Measurements from ENCODE around the gene RASGRP4.

The RASGRP4 gene

GRCh38 chr19:38383743-38384142, 42.3 kb downstream of the RASGRP4 start:
- TF ChIP-seq ZNF8 (CRISPR knock-in tag; IDR thresholded peaks at IDR 0.05) (no peak), ZC3H10 (CRISPR knock-in tag; IDR thresholded peaks at IDR 0.05) (no peak), CREB5 (CRISPR knock-in tag; IDR thresholded peaks at IDR 0.05; ENCODE audit: low read depth) (no peak), TCF4 (CRISPR knock-in tag; IDR thresholded peaks at IDR 0.05; ENCODE audit: borderline replicate concordance) (no peak), SNAI2 (CRISPR knock-in tag; IDR thresholded peaks at IDR 0.05) (no peak), ZFP3 (CRISPR knock-in tag; IDR thresholded peaks at IDR 0.05) (no peak), BACH2 (CRISPR knock-in tag; IDR thresholded peaks at IDR 0.05; ENCODE audit: borderline replicate concordance) (no peak), ZNF70 (CRISPR knock-in tag; IDR thresholded peaks at IDR 0.05) (no peak), RARB (CRISPR knock-in tag; IDR thresholded peaks at IDR 0.05) (no peak), PPARA (CRISPR knock-in tag; IDR thresholded peaks at IDR 0.05; ENCODE audit: borderline replicate concordance) (no peak), POU6F1 (CRISPR knock-in tag; IDR thresholded peaks at IDR 0.05; ENCODE audit: borderline replicate concordance, low read depth) (no peak), TOX (CRISPR knock-in tag; IDR thresholded peaks at IDR 0.05; ENCODE audit: borderline replicate concordance) (no peak), ZFP30 (CRISPR knock-in tag; IDR thresholded peaks at IDR 0.05) (no peak), PATZ1 (CRISPR knock-in tag; IDR thresholded peaks at IDR 0.05; ENCODE audit: borderline replicate concordance) (no peak), ARNTL (CRISPR knock-in tag; IDR thresholded peaks at IDR 0.05; ENCODE audit: borderline replicate concordance, low read depth) (no peak)
- TF ChIP-seq, protein P1, sequence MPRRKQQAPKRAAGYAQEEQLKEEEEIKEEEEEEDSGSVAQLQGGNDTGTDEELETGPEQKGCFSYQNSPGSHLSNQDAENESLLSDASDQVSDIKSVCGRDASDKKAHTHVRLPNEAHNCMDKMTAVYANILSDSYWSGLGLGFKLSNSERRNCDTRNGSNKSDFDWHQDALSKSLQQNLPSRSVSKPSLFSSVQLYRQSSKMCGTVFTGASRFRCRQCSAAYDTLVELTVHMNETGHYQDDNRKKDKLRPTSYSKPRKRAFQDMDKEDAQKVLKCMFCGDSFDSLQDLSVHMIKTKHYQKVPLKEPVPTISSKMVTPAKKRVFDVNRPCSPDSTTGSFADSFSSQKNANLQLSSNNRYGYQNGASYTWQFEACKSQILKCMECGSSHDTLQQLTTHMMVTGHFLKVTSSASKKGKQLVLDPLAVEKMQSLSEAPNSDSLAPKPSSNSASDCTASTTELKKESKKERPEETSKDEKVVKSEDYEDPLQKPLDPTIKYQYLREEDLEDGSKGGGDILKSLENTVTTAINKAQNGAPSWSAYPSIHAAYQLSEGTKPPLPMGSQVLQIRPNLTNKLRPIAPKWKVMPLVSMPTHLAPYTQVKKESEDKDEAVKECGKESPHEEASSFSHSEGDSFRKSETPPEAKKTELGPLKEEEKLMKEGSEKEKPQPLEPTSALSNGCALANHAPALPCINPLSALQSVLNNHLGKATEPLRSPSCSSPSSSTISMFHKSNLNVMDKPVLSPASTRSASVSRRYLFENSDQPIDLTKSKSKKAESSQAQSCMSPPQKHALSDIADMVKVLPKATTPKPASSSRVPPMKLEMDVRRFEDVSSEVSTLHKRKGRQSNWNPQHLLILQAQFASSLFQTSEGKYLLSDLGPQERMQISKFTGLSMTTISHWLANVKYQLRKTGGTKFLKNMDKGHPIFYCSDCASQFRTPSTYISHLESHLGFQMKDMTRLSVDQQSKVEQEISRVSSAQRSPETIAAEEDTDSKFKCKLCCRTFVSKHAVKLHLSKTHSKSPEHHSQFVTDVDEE (CRISPR knock-in tag; IDR thresholded peaks at IDR 0.05) = no peak
- ATAC-seq = no peak

DNA sequence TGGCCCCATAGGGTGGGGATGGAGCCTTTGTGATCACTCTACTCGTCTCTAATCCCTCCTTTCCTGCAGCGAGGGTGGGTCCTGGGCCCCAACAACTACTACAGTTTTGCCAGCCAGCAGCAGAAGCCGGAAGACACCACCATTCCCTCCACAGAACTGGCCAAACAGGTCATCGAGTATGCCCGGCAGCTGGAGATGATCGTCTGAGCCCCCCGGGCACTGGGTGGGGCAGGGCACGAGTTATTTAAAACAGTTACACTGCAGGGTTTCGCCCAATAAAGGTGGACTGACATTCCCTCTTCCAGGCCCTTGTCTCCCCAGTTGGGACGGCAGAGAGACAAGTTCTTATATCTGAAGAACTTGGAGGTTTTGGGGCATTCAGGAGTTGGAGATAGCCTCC, 42.8 kb downstream of the RASGRP4 start:
- ATAC-seq = no peak
- TF ChIP-seq ZNF8 (CRISPR knock-in tag; IDR thresholded peaks at IDR 0.05) (no peak), PPARA (CRISPR knock-in tag; IDR thresholded peaks at IDR 0.05; ENCODE audit: borderline replicate concordance) (no peak), CREB5 (CRISPR knock-in tag; IDR thresholded peaks at IDR 0.05; ENCODE audit: low read depth) (no peak), GLIS3 (CRISPR knock-in tag; IDR thresholded peaks at IDR 0.05) (no peak), ZC3H10 (CRISPR knock-in tag; IDR thresholded peaks at IDR 0.05) (no peak), TCF4 (CRISPR knock-in tag; IDR thresholded peaks at IDR 0.05; ENCODE audit: borderline replicate concordance) (no peak), ESRRG (CRISPR knock-in tag; IDR thresholded peaks at IDR 0.05) (no peak), RARB (CRISPR knock-in tag; IDR thresholded peaks at IDR 0.05) (no peak)
- TF ChIP-seq, protein P2, sequence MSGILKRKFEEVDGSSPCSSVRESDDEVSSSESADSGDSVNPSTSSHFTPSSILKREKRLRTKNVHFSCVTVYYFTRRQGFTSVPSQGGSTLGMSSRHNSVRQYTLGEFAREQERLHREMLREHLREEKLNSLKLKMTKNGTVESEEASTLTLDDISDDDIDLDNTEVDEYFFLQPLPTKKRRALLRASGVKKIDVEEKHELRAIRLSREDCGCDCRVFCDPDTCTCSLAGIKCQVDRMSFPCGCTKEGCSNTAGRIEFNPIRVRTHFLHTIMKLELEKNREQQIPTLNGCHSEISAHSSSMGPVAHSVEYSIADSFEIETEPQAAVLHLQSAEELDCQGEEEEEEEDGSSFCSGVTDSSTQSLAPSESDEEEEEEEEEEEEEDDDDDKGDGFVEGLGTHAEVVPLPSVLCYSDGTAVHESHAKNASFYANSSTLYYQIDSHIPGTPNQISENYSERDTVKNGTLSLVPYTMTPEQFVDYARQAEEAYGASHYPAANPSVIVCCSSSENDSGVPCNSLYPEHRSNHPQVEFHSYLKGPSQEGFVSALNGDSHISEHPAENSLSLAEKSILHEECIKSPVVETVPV (CRISPR knock-in tag; IDR thresholded peaks at IDR 0.05) = no peak
- TF ChIP-seq, protein P1 (CRISPR knock-in tag; IDR thresholded peaks at IDR 0.05) = no peak
